HUES48 (cell line): ENCODE results near the gene IKZF2.
A peak's percentile ranks its signal among the peaks of the same experiment; 100 is the strongest.

Experiments used
- H3K27ac ChIP-seq: one replicate; pipeline ENCODE4 v1.7.0; 2013; ENCODE audit warnings: low read depth, low read length, inconsistent platforms
- H3K27me3 ChIP-seq: 2 replicates; pipeline ENCODE4 v1.6.1; 2013; ENCODE audit warnings: mild to moderate bottlenecking, low read length; ENCODE audit not compliant: control insufficient read depth, insufficient read depth
- H3K36me3 ChIP-seq: 2 replicates; pipeline ENCODE4 v1.6.1; 2013; ENCODE audit warnings: low read length; ENCODE audit not compliant: control insufficient read depth, insufficient read depth
- H3K4me1 ChIP-seq: 2 replicates; pipeline ENCODE4 v1.6.1; 2013; ENCODE audit warnings: mild to moderate bottlenecking, low read length; ENCODE audit not compliant: control insufficient read depth, insufficient read depth
- H3K4me3 ChIP-seq: 2 replicates; pipeline ENCODE4 v1.5.1; 2013; ENCODE audit warnings: mild to moderate bottlenecking, low read depth, low read length
- H3K9ac ChIP-seq: 2 replicates; pipeline ENCODE4 v1.6.1; 2013; ENCODE audit warnings: mild to moderate bottlenecking, low read depth, low read length, moderate library complexity
- H3K9me3 ChIP-seq: 2 replicates; pipeline ENCODE4 v1.6.1; 2013; ENCODE audit warnings: low read length; ENCODE audit not compliant: control insufficient read depth, insufficient read depth

IKZF2 gene

DNA sequence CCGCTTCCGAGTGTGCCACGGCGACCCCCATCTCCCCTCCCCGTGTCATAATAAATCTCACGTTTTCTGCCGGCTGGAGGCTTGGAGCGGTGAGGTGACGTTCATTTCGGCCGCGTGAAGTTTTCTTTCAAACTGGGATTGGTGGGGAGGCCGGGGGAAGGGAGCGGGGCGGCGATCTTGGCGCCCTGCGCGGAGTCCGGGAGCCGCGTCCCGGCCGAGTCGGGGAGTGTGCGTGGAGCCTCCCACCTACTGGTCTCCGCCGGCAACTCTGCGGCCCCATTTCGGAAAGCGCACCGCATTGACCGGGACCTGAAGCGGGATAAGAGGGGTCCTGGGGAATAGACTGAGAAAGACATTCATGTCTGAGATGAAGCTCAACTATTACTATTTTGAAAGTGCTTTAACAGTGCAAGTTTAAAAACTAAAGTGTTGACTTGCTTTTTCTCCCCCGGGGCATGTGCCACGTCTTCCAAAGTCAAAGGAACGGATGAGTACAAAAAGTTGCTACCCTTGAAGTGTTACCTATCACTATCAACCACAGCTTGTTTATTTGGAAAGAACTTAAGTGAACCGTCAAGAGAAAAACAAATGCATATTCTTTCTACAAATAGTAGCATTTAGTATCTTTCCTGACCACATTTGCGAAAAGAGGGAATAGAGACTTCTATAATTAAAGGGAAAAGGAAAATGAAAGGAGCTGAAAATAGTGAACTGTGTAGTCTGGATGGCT, 818 bp upstream of the IKZF2 start:
- H3K9me3 ChIP-seq, result no peaks in the 10 kb centered on the region
- H3K4me3 ChIP-seq, result peak overlapping the region; percentile 84
- H3K27ac ChIP-seq, result peak overlapping the region; percentile 60
- no peaks in the 10 kb centered on the region for H3K36me3 ChIP-seq
- H3K9ac ChIP-seq, result peak overlapping the region; percentile 61
- peaks cover 7% of the 10 kb centered on the region; the same call in 1 of the 2 replicates for H3K27me3 ChIP-seq
- H3K4me1 ChIP-seq, result peaks cover 26% of the 10 kb centered on the region

DNA sequence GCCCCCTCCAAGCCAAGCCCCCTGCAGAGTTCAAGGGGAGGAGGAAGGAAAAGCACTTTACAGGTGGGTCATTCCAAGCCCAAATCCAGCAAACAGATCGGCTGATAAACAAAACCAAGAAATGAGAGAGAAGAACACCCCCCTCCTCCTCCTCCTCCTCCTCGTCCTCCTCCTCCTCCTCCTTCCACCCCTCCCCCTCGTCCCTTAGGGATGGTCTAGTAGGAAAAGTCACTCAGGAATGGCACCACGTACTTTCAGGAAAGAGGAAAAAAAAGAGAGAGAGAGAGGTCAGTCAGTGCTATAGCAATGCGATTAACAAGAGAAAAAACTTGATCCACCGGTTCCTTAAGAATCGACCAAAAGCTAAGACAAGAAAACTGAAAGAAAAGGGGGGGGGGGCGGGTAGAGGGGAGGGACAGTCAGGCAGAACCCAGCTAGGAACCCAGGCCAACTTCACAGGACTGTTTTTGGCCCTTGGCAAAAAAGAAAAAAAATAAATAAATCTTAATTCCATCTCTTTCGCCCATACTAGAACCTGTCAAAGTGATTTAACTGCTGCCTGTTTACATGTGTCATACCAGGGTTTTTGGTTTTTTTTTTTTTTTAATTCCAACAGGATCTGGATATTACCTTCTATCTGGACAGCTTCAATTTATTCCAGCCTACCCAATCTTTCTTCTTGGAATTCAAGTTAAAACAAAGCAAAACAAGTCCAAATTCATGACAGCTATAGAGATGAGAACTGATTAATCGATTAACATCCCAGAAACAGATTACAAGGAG, 906 bp downstream of the IKZF2 start:
- Histone ChIP-seq H3K27ac (peak overlapping the region; percentile 79), H3K27me3 (peaks cover 7% of the 10 kb centered on the region; the same call in 1 of the 2 replicates), H3K4me1 (peaks cover 26% of the 10 kb centered on the region), H3K36me3 (no peaks in the 10 kb centered on the region), H3K9me3 (no peaks in the 10 kb centered on the region), H3K9ac (peak overlapping the region; percentile 13; the same call in 1 of the 2 replicates), H3K4me3 (peak overlapping the region; percentile 74)

DNA sequence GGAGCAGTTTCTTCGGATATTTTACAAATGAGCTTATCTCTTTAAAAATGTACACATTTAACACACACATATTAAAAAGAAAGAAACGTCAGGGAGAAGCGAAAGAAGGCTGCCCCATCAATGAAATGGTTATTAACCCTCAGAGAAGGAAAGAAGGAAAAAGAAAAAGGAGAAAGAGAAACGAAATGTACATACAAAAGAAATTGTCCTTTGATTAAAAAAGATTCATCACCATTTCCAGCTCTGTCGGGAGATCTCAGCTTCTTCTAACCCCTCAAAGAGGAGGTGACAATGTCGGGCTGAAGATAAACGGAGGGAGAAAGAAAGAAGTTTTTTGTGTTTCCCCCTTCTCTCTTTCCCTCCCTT, 1.5 kb downstream of the IKZF2 start:
- H3K9ac ChIP-seq, result peak overlapping the region; percentile 13; the same call in 1 of the 2 replicates
- peak overlapping the region; percentile 79 for H3K27ac ChIP-seq

DNA sequence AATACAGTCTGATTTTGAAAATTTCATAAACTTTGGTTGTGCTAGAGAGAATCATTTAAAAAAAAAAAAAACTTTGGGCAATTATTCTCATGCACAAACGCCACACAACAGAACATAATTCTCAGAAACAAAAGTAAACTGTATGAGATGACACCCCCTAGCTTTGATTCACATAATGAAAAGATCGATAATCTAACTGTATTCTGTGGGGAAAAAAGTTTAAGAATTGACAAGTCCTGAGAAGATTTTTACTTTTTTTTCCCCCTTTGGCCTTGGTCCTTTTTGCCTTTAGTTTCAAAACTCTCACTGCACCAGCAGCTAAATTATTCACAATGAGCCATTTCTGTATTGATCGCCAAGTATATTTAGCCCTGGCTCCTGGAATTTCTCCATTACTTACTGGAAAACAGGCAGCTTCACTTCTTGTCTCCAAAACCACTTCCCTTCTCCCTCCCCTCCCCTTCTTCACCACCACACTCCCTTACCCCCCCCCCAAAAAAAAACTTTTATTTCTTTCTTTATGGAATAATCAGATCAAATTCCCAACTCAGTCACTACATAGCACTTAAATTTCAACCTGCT, 2.0 kb downstream of the IKZF2 start:
- Histone ChIP-seq H3K27ac (peak overlapping the region; percentile 79), H3K27me3 (peaks cover 7% of the 10 kb centered on the region; the same call in 1 of the 2 replicates), H3K36me3 (no peaks in the 10 kb centered on the region), H3K9me3 (no peaks in the 10 kb centered on the region), H3K9ac (no peak overlapping the region), H3K4me3 (peak overlapping the region; percentile 74), H3K4me1 (peaks cover 26% of the 10 kb centered on the region)

More for the DNA sequence above, 1.5 kb downstream of the IKZF2 start:
- peaks cover 26% of the 10 kb centered on the region for H3K4me1 ChIP-seq
- H3K9me3 ChIP-seq, result no peaks in the 10 kb centered on the region
- H3K27me3 ChIP-seq, result peaks cover 7% of the 10 kb centered on the region; the same call in 1 of the 2 replicates
- peak overlapping the region; percentile 74 for H3K4me3 ChIP-seq
- no peaks in the 10 kb centered on the region for H3K36me3 ChIP-seq

DNA sequence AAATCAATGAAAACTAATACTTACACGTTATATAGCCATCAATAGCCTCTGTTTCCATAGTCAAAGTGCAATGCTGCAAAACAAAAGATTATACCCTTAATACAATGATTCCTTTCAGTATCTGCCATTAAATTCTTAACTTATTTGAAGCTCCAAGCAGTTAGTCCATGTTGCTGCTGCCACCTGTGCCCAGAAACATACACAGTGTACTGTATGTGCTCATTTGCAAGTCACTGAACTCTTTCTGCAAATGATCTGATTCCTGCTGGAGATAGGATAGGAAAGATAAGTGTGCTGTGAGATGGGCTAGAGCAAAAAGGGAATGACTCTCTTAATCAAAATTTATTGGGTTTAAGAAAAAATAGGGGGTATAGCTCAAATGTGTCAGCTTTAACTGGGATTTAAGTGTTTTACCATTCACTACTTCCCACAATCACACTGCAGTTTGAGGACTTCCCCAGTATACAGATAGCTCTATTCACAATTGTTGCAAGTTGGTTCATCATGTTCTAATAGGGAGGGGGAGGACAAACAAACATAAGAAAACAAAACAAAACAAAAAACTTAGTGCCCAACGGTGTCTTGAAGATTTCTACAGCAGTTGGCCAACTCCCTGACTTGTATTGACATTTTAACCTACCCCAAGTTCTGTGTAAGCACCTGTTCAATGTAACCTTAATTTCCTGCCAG, 2.7 kb downstream of the IKZF2 start:
- peak overlapping the region; percentile 74 for H3K4me3 ChIP-seq
- H3K9me3 ChIP-seq, result no peaks in the 10 kb centered on the region
- H3K9ac ChIP-seq, result no peak overlapping the region
- no peaks in the 10 kb centered on the region for H3K36me3 ChIP-seq
- H3K27ac ChIP-seq, result no peak overlapping the region
- H3K4me1 ChIP-seq, result peaks cover 20% of the 10 kb centered on the region
- peaks cover 7% of the 10 kb centered on the region; the same call in 1 of the 2 replicates for H3K27me3 ChIP-seq

DNA sequence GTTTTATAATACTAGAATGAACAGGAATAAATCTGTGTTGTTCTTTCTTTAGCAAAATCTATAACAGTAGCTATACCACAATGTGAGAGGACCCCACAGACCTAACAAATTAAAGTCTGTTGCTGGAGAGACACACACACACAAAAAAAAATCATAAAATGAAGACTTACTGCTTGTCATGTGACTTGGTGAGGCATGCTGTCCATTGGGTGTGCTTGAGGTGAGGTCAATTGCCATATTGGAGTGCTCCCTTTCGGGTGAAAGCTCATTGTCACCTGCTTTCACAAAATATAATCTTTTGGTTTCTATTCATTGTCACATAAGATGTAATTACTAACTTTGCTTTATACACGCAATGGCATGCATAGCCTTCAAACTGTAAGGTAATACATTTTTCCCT, 3.9 kb downstream of the IKZF2 start:
- H3K9ac ChIP-seq, result no peak overlapping the region
- no peaks in the 10 kb centered on the region for H3K36me3 ChIP-seq
- H3K4me3 ChIP-seq, result no peak overlapping the region
- peaks cover 4% of the 10 kb centered on the region; the same call in 1 of the 2 replicates for H3K27me3 ChIP-seq
- no peak overlapping the region for H3K27ac ChIP-seq
- H3K4me1 ChIP-seq, result peaks cover 16% of the 10 kb centered on the region
- no peaks in the 10 kb centered on the region for H3K9me3 ChIP-seq

DNA sequence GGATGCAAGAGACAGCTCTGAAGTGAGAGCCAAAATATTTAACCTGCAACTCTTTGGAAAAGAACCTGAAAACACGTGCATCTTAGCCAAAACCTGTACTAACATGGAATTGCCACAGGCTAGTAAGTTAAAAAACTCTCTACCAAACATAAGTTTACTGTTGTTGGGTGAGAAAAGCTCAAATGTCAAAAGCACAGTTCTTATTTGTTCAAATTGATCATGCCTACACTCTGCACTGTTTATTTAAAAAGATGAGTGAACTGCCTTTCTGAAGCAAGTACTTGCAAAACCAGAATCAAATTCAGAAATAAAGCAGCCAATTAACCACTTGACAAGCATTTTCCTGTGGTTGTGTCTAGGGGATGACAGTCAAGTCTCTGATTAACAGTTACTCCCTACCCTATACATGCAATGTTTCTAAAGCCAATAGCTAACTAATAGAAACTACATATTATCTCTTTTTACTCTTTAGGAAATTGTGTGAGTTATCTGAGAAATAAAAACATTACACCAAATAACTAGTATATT, 5.6 kb downstream of the IKZF2 start:
- Histone ChIP-seq H3K4me1 (peaks cover 11% of the 10 kb centered on the region), H3K4me3 (no peak overlapping the region), H3K36me3 (no peaks in the 10 kb centered on the region)

DNA sequence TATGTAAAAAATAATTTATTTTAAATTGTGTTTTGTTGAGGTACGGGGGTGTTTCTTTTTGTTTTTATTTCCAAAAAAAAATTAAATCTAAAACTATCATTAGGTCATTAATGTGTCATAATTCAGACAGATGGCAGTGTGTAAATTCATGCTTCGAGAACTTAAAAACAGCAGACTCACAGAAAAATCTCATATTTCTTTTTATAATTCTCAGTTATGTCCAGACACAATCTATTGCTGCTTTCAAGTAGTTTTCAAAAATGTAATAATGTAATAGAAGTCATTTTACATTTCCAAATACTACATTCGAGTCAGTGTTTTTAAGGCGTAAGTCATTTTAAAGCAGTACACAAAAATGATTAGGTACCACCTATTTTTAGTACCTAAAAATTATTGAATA, 14.3 kb downstream of the IKZF2 start:
- no peaks in the 10 kb centered on the region for H3K36me3 ChIP-seq
- no peaks in the 10 kb centered on the region for H3K27me3 ChIP-seq
- no peak overlapping the region for H3K4me3 ChIP-seq

More for the DNA sequence above, 5.6 kb downstream of the IKZF2 start:
- Histone ChIP-seq H3K9ac (no peak overlapping the region), H3K27me3 (no peaks in the 10 kb centered on the region), H3K27ac (no peak overlapping the region), H3K9me3 (no peaks in the 10 kb centered on the region)

DNA sequence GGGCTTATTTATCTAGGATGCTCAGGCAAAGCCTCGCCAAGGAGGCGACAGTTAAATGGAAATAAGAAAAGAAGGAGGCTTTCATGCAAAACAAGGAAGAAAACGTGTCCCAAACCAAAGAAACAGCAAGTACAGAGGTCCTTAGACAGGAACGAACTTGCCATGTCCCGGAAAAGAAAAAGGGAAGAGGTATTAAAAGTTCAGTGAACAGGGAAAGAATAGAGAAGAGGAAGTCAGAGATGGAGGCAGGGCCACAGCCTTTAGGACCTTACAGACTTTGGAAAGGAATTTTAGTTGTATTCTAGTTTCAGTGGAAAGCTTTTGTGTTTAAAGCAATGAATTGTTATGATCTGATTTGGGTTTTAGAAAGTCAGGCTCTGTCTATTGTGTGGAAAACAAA, 22.1 kb downstream of the IKZF2 start:
- H3K27ac ChIP-seq, result no peak overlapping the region
- no peaks in the 10 kb centered on the region for H3K9me3 ChIP-seq
- H3K27me3 ChIP-seq, result no peaks in the 10 kb centered on the region
- no peak overlapping the region for H3K4me3 ChIP-seq
- no peak overlapping the region for H3K9ac ChIP-seq
- no peaks in the 10 kb centered on the region for H3K36me3 ChIP-seq
- peaks cover 14% of the 10 kb centered on the region; the same call in 1 of the 2 replicates for H3K4me1 ChIP-seq

More for the DNA sequence above, 14.3 kb downstream of the IKZF2 start:
- no peaks in the 10 kb centered on the region for H3K9me3 ChIP-seq
- no peak overlapping the region for H3K9ac ChIP-seq
- no peaks in the 10 kb centered on the region for H3K4me1 ChIP-seq
- no peak overlapping the region for H3K27ac ChIP-seq

DNA sequence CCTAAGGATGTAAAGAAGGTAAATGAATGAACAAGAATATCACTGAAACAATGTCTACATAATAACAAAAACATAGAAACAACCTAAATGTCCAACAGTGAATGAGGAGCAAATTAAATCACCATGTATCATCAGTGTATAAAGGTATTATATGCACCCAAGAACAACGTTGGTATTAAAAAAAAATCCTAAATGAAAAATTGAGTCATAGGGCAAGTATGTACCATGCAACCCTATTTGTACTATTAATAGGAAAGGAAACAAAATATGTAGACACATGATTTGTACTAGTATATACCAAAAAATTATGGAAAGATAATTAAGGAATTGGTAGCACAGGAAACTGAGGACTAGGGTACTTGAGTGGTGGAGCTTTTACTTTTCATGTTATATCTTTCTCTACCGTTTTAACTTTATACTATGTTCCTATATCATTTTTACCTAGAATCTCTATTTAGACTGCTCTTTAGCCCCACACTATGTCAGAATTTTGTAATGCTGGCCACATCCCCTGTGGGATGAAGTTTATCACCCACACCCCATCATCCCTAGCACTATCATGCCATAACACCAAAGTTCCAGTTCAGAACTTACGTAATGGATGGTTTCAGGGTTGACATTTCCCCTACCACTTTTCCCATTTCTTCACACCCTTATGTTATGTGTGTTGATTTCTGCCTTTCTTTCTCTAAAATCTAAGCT, 25.6 kb downstream of the IKZF2 start:
- no peak overlapping the region for H3K4me3 ChIP-seq
- no peak overlapping the region for H3K27ac ChIP-seq
- H3K4me1 ChIP-seq, result peaks cover 8% of the 10 kb centered on the region; the same call in 1 of the 2 replicates
- H3K27me3 ChIP-seq, result no peaks in the 10 kb centered on the region
- no peaks in the 10 kb centered on the region for H3K36me3 ChIP-seq
- no peaks in the 10 kb centered on the region for H3K9me3 ChIP-seq
- no peak overlapping the region for H3K9ac ChIP-seq
